Panc1 (cell line): ENCODE results near the gene SLC6A12. TPM values are rescaled to one million over a fixed set of nuclear protein-coding genes. Genes with fewer than 3 reads are reported as not detected.

Experiments used
- ATAC-seq: fragments of 200-7000 bp; cut with Tn5 transposase; 2 replicates; pipeline ENCODE4 v1.9.1; 2020; ENCODE audit warnings: mild to moderate bottlenecking, moderate library complexity
- BruUV-seq: library from RNA; stranded (reverse); fragments of 400-500 nt; replicated peaks from 2 replicates; lab custom pipeline; 2021; lab: Mats Ljungman, UMichigan
- CTCF ChIA-PET: fragments of 300-600 bp; sonication (Branson Sonifier 250); formaldehyde crosslinking; loops from one replicate; lab custom pipeline; 2022; ENCODE audit warnings: antibody characterized with exemption; lab: Charles Lee
- POLR2A ChIA-PET: fragments of 300-600 bp; sonication (Branson Sonifier 250); formaldehyde crosslinking; loops from one replicate; lab custom pipeline; 2022; ENCODE audit warnings: antibody characterized with exemption; lab: Charles Lee
- DNase-seq: peaks from one replicate; pipeline ENCODE4 v3.0.0-alpha.2; 2010; ENCODE audit warnings: low read depth, low spot score
- H3K27ac ChIP-seq: 2 replicates; pipeline ENCODE4 v1.5.1; 2011; ENCODE audit warnings: mild to moderate bottlenecking, low read length, inconsistent platforms
- H3K27me3 ChIP-seq: fragments of 200-500 bp; sonication (Bioruptor generic); 2 replicates; pipeline ENCODE4 v1.6.0; 2014; ENCODE audit warnings: low read length, inconsistent platforms; ENCODE audit not compliant: control insufficient read depth, insufficient read depth
- H3K36me3 ChIP-seq: fragments of 200-500 bp; sonication (Bioruptor generic); 2 replicates; pipeline ENCODE4 v1.5.1; 2014; ENCODE audit warnings: inconsistent platforms, mild to moderate bottlenecking, low read length, moderate library complexity; ENCODE audit not compliant: control insufficient read depth, insufficient read depth
- H3K4me1 ChIP-seq: 2 replicates; pipeline ENCODE4 v1.5.1; 2011; ENCODE audit warnings: inconsistent platforms, mild to moderate bottlenecking, low read length, moderate library complexity; ENCODE audit not compliant: control insufficient read depth, insufficient read depth
- H3K4me3 ChIP-seq, 2 experiments: 2 replicates each; pipeline ENCODE4 v1.5.1; 2011 to 2012; ENCODE audit warnings: low read depth in 2 of 2, low read length in 2 of 2, mild to moderate bottlenecking in 2 of 2, inconsistent platforms in 1 of 2, moderate library complexity in 1 of 2
- H3K9me3 ChIP-seq: fragments of 200-500 bp; sonication (Bioruptor generic); 2 replicates; pipeline ENCODE4 v1.5.1; 2014; ENCODE audit warnings: low read depth, mild to moderate bottlenecking, inconsistent platforms, low read length, moderate library complexity; ENCODE audit not compliant: control insufficient read depth, insufficient read depth
- CTCF ChIP-seq: fragments of 450-650 bp; IDR thresholded peaks from 2 replicates; pipeline ENCODE4 v1.5.1; 2017; ENCODE audit warnings: mild to moderate bottlenecking
- POLR2AphosphoS5 ChIP-seq: IDR thresholded peaks from 2 replicates; pipeline ENCODE4 v1.6.1; 2012; ENCODE audit warnings: mild to moderate bottlenecking, low read depth, low read length, moderate library complexity
- REST ChIP-seq, 2 experiments: IDR thresholded peaks; 2 replicates each; pipeline ENCODE4 v1.6.1; 2011 to 2012; ENCODE audit warnings: low read depth in 2 of 2, control low read depth in 1 of 2, low read length in 1 of 2, mild to moderate bottlenecking in 1 of 2, moderate library complexity in 1 of 2; ENCODE audit not compliant: insufficient read depth in 1 of 2
- SIN3A ChIP-seq: IDR thresholded peaks from 2 replicates; pipeline ENCODE4 v1.6.1; 2012; ENCODE audit warnings: low read depth, mild to moderate bottlenecking, low read length, moderate library complexity, borderline replicate concordance; ENCODE audit not compliant: insufficient read depth
- TCF7L2 ChIP-seq: IDR thresholded peaks from 2 replicates; pipeline ENCODE4 v1.6.1; 2011; ENCODE audit warnings: mild to moderate bottlenecking, low read depth, low read length, inconsistent platforms
- in situ Hi-C: cut with HindIII; loops from 2 replicates; pipeline ENCODE4 v1.10.0; 2016; ENCODE audit warnings: low sequenced_read_pairs, low pct_unique_long_range_greater_than_20kb
- intact Hi-C: fragments of 100-400 bp; cut with micrococcal nuclease; formaldehyde crosslinking; loops from one replicate; pipeline ENCODE4 v1.10.0; 2022; ENCODE audit not compliant: unreplicated experiment
- total RNA-seq: library from RNA; stranded (reverse); gene quantifications from one replicate; pipeline ENCODE4 v1.2.1, GENCODE V29; 2021; ENCODE audit not compliant: unreplicated experiment

The SLC6A12 gene
- total RNA-seq, 1 experiment from 2014 or later, result 1.0 TPM

- Histone ChIP-seq H3K36me3 (no peaks in the 10 kb centered on the region), H3K4me1 (no peaks in the 10 kb centered on the region), H3K27ac (no peak overlapping the region), H3K27me3 (no peaks in the 10 kb centered on the region), H3K4me3 (no peak overlapping the region), H3K9me3 (no peaks in the 10 kb centered on the region)
- BruUV-seq, result no TSS peak
- in situ Hi-C loops, result no loop called here
- DNase-seq, result no peak
- CTCF ChIA-PET, result no interaction called here
- intact Hi-C loops, result no loop called here
- POLR2A ChIA-PET, result no interaction called here
- TF ChIP-seq SIN3A (no peak), REST (IDR thresholded peaks at IDR 0.05; ENCODE audit: insufficient read depth in 1 of 2, low read depth in 2 of 2, low read length in 1 of 2) (no peak), TCF7L2 (no peak), POLR2AphosphoS5 (no peak), CTCF (no peak)
- no peak for ATAC-seq
Measured at GRCh38 chr12:197911-198695, 15.9 kb downstream of the SLC6A12 start.

GRCh38 chr12:197347-197746 lies 16.6 kb downstream of the SLC6A12 start:
- ChIA-PET CTCF (no interaction called here), POLR2A (no interaction called here)
- intact Hi-C loops (no loop called here), in situ Hi-C loops (no loop called here)
- no TSS peak for BruUV-seq
- TF ChIP-seq POLR2AphosphoS5 (no peak), REST (IDR thresholded peaks at IDR 0.05; ENCODE audit: insufficient read depth in 1 of 2, low read depth in 2 of 2, low read length in 1 of 2) (no peak), CTCF (no peak), SIN3A (no peak), TCF7L2 (no peak)
- Histone ChIP-seq H3K9me3 (no peaks in the 10 kb centered on the region), H3K36me3 (no peaks in the 10 kb centered on the region), H3K27me3 (no peaks in the 10 kb centered on the region), H3K27ac (no peak overlapping the region), H3K4me1 (no peaks in the 10 kb centered on the region), H3K4me3 (no peak overlapping the region)
- DNase-seq (no peak), ATAC-seq (no peak)
